GM10266 (cell line): Measurements from ENCODE around the gene AQP5.
"Not testable (repeated sequence)": the region's sequence is repeated elsewhere in the genome, so short reads cannot be mapped to it uniquely, and the experiment has no call there.

Experiments
- DNase-seq: peaks from one replicate; pipeline ENCODE4 v3.0.0; 2012; ENCODE audit errors: extremely low spot score
- CTCF ChIP-seq: IDR thresholded peaks from 2 replicates; pipeline ENCODE4 v1.5.1; 2012; ENCODE audit warnings: mild to moderate bottlenecking, low read depth; ENCODE audit not compliant: control insufficient read depth, insufficient read depth; ENCODE audit errors: missing control alignments

AQP5 gene

GRCh38 chr12:49987625-49988303 is 26.1 kb downstream of the AQP5 start:
- TF ChIP-seq CTCF, result no peak
- no peak for DNase-seq

GRCh38 chr12:49989400-49989799 is 27.7 kb downstream of the AQP5 start:
- not testable (repeated sequence) for DNase-seq

DNA sequence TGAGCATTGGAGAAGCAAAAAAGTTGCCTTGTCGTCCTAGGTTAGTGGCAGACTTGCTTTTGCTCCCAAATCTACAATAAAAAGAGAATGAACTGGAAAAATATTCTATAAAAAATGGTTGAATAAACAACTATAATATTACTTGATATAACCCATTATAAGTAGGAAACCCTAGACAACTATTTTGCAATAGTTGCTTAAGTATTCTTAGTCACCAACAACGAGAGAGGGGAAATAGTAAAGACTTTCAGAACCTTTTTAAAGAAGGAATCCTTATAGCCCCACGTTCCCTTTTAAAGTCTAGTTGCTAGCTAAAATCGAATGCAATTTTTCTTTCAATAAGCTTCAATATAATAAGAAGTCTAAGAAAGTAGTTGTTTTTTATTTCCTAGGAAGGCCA is 28.6 kb downstream of the AQP5 start:
- no peak for DNase-seq
- TF ChIP-seq CTCF, result no peak

- no peak for DNase-seq
- no peak for TF ChIP-seq CTCF
These were observed 36.8 kb downstream of the AQP5 start for GRCh38 chr12:49998453-49998852.

- DNase-seq, result no peak
- no peak for TF ChIP-seq CTCF
These were observed 41.9 kb downstream of the AQP5 start for GRCh38 chr12:50003595-50003994.

DNA sequence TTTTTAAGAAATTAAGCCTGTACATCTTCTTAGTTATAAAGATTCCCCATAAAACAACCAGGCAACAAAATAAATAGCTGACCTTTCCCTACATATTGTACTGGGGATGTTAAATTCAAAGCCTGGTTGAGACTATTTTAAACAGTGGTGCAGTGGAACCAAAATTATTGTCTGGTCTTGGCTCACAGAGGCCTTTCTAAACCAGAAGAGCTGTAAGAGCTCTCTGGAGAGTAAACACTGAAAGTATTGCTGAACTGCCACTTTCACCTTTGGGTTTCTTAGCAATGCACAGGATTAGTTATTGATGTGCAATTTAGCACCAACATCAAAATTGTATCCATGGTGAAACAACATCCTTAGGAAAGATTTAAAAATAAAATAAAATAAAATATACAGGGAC is 43.0 kb downstream of the AQP5 start:
- no peak for DNase-seq
- TF ChIP-seq CTCF, result no peak

DNA sequence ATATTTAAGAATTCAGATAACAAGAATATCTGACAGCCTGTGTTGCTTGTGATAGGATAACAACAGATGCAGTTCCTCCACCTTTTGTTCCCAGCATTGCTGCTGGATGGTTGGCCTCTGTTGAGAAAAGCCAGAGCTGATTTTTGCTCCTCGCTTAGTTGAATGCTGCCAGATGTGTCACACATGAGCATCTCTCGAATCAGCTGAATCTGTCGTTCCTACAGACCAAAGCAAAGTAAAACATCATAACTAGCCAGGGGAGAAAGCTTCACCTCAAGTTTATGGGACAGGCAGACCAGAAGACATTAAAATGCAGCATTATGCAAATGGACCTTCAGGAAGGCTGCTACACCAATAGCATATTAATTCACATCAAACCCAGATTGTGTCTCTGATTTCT is 43.5 kb downstream of the AQP5 start:
- DNase-seq, result no peak
- no peak for TF ChIP-seq CTCF

- TF ChIP-seq CTCF, result no peak
- no peak for DNase-seq
These were observed 44.6 kb downstream of the AQP5 start for GRCh38 chr12:50006280-50006679.
